ENCODE data around the gene BACE2.
"Not testable (repeated sequence)": the region's sequence is repeated elsewhere in the genome, so short reads cannot be mapped to it uniquely, and the experiment has no call there.

The BACE2 gene

GRCh38 chr21:41236352-41236973 lies 68.5 kb downstream of the BACE2 start:
- TF ChIP-seq, protein P1, sequence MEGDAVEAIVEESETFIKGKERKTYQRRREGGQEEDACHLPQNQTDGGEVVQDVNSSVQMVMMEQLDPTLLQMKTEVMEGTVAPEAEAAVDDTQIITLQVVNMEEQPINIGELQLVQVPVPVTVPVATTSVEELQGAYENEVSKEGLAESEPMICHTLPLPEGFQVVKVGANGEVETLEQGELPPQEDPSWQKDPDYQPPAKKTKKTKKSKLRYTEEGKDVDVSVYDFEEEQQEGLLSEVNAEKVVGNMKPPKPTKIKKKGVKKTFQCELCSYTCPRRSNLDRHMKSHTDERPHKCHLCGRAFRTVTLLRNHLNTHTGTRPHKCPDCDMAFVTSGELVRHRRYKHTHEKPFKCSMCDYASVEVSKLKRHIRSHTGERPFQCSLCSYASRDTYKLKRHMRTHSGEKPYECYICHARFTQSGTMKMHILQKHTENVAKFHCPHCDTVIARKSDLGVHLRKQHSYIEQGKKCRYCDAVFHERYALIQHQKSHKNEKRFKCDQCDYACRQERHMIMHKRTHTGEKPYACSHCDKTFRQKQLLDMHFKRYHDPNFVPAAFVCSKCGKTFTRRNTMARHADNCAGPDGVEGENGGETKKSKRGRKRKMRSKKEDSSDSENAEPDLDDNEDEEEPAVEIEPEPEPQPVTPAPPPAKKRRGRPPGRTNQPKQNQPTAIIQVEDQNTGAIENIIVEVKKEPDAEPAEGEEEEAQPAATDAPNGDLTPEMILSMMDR (IDR thresholded peaks at IDR 0.05; ENCODE audit: insufficient read depth, missing control alignments): no peak
- FAIRE-seq: no peak
- DNase-seq (ENCODE audit: insufficient read length, low spot score): no peak

DNA sequence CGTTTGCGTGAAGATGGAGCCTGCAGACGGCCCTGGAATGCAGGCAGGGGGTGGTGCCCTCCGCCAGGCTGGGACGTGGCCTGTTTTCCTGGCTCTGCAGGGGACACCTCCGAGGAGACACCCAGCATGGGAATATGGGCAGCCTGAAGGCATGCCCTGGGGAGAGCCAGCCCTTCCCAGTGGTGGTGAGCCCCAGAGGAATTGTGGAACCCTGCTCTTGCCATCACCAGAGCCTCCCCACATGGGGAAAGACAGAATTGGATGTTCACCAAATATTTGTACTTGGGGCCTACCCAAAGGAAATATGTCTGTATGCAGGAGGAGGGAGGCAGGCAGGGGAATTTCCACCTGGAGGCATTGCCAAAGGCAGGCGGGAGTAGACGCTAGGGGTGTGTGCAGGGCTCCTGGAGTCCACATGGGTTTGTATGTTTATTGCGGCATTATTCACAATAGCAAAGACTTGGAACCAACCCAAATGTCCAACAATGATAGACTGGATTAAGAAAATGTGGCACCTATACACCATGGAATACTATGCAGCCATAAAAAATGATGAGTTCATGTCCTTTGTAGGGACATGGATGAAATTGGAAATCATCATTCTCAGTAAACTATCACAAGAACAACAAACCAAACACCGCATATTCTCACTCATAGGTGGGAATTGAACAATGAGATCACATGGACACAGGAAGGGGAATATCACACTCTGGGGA lies 70.3 kb downstream of the BACE2 start:
- not testable (repeated sequence) for FAIRE-seq

GRCh38 chr21:41240040-41240439 lies 72.1 kb downstream of the BACE2 start:
- DNase-seq (ENCODE audit: insufficient read length, low spot score) (no peak), FAIRE-seq (no peak)
- TF ChIP-seq, protein P1 (IDR thresholded peaks at IDR 0.05; ENCODE audit: insufficient read depth, missing control alignments): no peak

More for the DNA sequence above, 70.3 kb downstream of the BACE2 start:
- not testable (repeated sequence) for DNase-seq (ENCODE audit: insufficient read length, low spot score)

- no peak for DNase-seq (ENCODE audit: insufficient read length, low spot score)
- no peak for FAIRE-seq
- TF ChIP-seq, protein P1 (IDR thresholded peaks at IDR 0.05; ENCODE audit: insufficient read depth, missing control alignments): no peak
These were observed 73.4 kb downstream of the BACE2 start for GRCh38 chr21:41241341-41241740.

DNA sequence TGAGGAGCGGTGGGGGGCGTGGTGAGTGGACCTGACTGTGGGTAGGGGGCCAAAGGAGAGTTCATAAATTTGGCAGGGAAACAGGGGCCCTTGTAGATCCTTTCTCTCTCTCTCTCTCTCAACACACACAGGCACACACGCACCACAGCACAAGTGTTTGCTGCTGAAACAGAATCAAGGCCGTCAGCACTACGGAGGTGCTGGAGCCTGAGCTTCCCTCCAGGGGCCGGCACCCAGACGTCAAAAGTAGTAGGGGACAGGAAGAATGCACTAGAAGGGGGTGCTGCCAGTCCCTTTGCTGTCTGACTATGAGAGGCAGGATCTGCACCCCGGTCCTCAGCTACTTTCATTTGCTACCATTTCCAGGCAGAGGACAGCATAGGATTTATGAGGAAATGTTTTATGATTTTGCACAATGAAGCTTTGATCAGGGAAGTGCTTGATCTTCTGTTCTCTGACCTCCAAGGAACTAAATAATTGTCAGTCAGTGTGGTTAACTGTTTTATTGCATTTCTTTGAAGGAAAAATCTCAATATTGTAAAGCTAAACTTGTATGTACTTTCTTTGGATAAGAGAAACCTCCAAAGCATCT lies 74.4 kb downstream of the BACE2 start:
- TF ChIP-seq, protein P1 (IDR thresholded peaks at IDR 0.05; ENCODE audit: insufficient read depth, missing control alignments): no peak
- DNase-seq (ENCODE audit: insufficient read length, low spot score): no peak
- no peak for FAIRE-seq

DNA sequence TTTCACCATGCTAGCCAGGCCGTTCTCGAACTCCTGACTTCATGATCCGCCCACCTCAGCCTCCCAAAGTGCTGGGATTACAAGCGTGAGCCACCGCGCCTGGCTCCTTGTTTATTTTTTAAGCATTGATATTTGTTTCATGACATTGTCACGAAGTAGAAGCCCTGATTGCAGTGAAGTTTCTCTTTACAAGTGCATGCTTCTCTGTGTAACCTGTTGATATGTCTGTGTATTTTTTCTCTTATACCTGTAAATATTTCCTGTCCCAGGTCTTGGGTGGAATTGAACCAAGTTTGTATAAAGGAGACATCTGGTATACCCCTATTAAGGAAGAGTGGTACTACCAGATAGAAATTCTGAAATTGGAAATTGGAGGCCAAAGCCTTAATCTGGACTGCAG lies 75.1 kb downstream of the BACE2 start:
- TF ChIP-seq, protein P1 (IDR thresholded peaks at IDR 0.05; ENCODE audit: insufficient read depth, missing control alignments): no peak
- FAIRE-seq (no peak), DNase-seq (ENCODE audit: insufficient read length, low spot score) (no peak)

- FAIRE-seq; DNase-seq (ENCODE audit: insufficient read length, low spot score): not testable (repeated sequence)
These were observed 76.4 kb downstream of the BACE2 start for GRCh38 chr21:41244266-41244880.
